Midbrain (tissue), 1 donor: Measurements from ENCODE around the gene APP.

Experiments
- DNase-seq: peaks from one replicate; lab custom pipeline; 2025; lab: John Stamatoyannopoulos, UW

Gene APP

GRCh38 chr21:25977068-25977611 lies 193.4 kb downstream of the APP start:
- no peak for DNase-seq

GRCh38 chr21:25974964-25975363 lies 195.6 kb downstream of the APP start:
- DNase-seq = no peak

- DNase-seq = peak; percentile 84
Observed at GRCh38 chr21:25970254-25970930, 200.2 kb downstream of the APP start.

- no peak for DNase-seq
Observed at GRCh38 chr21:25967901-25968438, 202.6 kb downstream of the APP start.

GRCh38 chr21:25967181-25967900 lies 203.2 kb downstream of the APP start:
- DNase-seq = no peak

- DNase-seq = no peak
Observed at GRCh38 chr21:25965951-25966707, 204.4 kb downstream of the APP start.

- DNase-seq = no peak
Observed at GRCh38 chr21:25964926-25965325, 205.6 kb downstream of the APP start.

GRCh38 chr21:25964015-25964414 lies 206.6 kb downstream of the APP start:
- no peak for DNase-seq

- no peak for DNase-seq
Observed at GRCh38 chr21:25963181-25963580, 207.4 kb downstream of the APP start.

- DNase-seq = no peak
Observed at GRCh38 chr21:25961042-25961441, 209.5 kb downstream of the APP start.

- no peak for DNase-seq
Observed at GRCh38 chr21:25960402-25960801, 210.2 kb downstream of the APP start.

GRCh38 chr21:25959799-25960198 lies 210.8 kb downstream of the APP start:
- DNase-seq = no peak

GRCh38 chr21:25956993-25957714 lies 213.4 kb downstream of the APP start:
- no peak for DNase-seq

- no peak for DNase-seq
Observed at GRCh38 chr21:25955646-25956045, 214.9 kb downstream of the APP start.

GRCh38 chr21:25953659-25954058 lies 216.9 kb downstream of the APP start:
- no peak for DNase-seq

GRCh38 chr21:25953196-25953595 lies 217.4 kb downstream of the APP start:
- no peak for DNase-seq

GRCh38 chr21:25952306-25952705 lies 218.3 kb downstream of the APP start:
- DNase-seq = no peak

GRCh38 chr21:25949701-25950100 lies 220.9 kb downstream of the APP start:
- no peak for DNase-seq

- DNase-seq = no peak
Observed at GRCh38 chr21:25944672-25945213, 225.8 kb downstream of the APP start.

GRCh38 chr21:25944082-25944481 lies 226.5 kb downstream of the APP start:
- DNase-seq = no peak

- DNase-seq = no peak
Observed at GRCh38 chr21:25942135-25942534, 228.4 kb downstream of the APP start.
